ENCODE measurements around the gene BLACAT1.

The BLACAT1 gene

DNA sequence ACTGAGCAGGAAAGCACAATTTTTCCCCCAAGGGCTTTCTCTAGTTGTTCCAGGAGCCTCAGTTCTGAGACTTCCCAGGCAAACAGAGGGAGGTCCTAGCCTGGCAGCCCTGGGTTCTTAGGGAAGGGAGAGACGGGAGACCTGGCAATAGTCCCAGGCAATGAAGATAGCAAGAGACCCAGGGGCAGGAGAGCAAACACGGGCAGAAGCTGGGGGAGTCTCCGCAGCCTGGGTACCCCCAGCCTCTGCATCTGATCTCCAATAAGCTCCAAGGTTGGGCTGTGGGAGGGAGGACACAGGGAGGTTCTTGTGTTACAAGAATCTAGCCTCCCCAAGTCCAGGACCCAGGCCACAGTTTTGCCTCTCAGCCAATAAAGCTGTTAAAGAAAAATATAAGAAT is 2.4 kb downstream of the BLACAT1 start:
- DNase-seq = no peak

DNA sequence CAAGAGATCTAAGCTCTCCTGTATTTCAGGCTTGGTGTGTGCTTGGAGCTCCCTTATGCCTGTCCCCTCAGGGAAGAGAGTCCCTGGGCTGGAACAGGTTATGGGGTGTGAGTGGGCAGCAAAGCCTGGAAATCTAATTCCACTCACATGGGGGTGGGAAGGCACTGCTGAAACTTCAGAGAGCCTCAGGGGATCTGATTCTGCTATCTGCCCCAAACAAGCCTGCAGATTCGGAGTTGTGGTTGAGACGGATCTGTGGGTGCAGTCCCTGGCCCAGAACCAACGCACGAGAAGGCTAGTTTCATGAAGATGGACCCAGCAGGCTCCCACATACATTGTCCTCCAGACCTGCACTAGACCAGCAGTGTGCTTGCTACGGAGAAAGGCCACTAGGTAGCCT is 2.9 kb downstream of the BLACAT1 start:
- no peak for DNase-seq

DNA sequence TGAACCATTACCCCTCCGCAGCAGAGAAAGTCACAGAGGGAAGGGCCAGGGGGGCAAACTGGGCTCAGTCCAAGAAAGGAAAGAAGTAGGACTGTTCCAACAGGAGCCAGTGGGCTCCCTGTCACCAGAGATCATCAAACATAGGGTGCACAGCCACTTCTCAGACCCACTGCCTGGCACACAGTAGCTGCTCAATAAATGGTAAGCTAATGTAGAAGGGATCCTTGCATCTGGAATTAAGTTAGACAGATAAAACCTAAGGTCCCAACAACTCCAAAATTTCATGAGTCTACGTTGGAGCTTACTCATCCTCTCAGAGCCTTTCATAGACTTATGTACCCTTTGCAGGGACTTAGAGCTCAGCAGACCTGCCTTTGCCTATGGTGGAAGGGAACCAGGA is 3.5 kb downstream of the BLACAT1 start:
- no peak for DNase-seq

DNA sequence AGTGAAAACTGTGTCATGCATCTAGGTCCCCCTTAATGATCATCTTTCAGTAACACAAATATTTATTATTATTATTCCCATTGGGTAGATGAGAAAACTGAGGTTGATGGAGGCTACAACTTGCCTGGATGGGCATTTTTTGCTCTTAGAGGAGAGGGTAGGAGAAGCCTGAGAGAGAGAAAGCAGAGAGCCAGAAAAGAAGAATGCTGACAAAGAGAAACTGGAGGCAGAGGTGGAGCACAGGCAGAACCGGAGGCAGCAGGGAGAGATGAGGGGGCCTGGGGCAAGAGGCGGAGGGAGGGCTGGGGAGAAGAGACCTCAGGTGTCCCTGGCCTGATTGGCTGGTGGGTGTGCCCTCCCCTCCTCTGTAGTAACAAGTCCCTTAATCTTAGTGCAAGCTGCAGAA is 4.1 kb downstream of the BLACAT1 start:
- no peak for DNase-seq

DNA sequence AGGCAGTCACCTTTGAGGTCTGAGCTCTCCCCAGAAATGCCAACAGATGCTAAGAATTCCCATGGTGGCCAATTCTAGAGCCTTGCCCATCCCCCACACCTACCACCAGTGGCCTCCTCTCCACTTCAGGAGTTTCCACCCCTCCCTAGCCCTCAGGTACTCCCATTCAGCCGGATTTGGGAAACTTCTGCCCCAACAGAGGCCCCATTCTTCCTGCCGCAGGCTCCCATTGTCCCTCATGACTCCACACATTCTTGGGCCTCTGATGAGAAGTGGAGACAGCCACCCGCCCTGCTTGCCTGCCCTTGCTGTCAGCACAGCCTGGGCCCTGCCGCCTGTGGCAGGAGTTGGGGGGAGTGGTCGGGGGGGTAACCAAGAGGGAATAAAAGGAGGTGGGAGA is 4.6 kb downstream of the BLACAT1 start:
- DNase-seq = no peak

DNA sequence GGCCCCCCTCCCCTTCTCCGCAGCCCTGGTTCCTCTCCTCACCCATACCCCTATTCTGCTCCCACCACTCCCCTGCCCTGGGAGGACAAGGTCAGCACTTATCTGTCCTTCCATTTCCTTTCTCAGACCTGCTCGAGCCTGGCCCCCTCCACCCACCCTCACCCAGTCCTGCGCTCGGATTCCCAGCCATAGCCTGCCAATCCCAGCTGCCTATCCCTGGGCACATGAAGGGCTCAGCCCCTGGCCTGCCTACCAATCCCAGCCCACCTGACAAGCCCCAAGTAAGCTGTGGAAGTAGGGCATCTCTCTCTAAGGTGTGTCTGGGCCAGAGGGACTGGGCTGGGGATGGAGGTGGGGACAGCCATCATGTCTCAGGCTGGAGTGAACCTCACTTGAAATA is 5.4 kb downstream of the BLACAT1 start:
- no peak for DNase-seq

DNA sequence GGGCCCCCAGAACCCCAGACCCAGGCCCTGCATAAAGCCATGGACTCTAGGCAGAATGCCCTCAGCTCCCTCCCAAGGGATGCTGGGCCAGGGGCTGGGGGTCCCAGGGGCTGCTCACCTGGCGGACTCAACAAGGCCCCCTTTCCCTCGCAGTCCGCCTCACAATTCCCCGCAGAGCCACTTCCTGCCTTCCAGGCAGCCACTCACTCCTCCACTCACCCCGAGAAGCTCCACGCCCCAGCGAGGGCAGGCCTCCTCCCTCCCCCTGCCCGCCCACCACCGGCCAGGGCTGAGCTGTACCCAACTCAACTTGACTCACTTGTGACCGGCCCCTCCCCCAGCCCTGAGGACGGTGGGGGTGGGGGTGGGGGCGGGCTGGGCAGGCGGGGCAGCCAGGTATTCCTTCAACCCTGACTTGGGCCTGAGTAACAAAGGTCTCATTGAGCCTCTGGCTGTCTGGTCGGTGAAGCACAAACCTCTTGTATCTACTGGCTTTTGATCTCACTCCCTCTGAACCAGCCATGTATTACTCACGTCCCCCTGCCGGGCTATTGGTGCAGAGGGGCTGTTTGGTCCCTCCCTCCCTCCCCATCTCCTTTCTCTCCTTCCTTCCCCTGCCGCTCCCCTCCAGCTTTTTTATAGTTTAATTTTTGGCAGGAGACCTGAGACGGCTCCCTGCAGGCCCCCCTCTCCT is 5.9 kb downstream of the BLACAT1 start:
- no peak for DNase-seq

DNA sequence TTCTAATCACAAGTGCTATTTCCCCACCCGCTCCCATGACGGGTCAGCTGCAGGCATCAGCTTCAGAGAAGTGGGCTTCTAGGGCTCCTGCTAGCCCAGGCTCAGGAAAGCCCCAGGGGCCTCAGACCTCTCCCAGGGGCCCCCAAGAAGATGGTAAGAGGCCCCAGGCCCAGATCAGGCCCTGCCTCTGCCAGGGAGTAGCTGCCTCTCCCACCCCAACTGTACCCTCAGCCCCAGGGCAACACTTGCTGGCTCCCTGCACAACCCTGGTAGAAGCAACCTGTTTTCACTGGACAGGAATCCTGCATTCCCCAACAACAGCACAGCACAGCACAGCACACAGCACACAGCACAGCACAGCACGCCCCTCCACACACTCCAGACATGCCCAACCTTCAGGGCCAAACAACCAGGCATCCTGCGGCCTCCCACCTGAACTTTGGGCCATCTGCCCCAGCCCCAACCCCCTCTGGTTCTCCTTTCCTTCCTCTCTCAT is 6.5 kb downstream of the BLACAT1 start:
- no peak for DNase-seq

DNA sequence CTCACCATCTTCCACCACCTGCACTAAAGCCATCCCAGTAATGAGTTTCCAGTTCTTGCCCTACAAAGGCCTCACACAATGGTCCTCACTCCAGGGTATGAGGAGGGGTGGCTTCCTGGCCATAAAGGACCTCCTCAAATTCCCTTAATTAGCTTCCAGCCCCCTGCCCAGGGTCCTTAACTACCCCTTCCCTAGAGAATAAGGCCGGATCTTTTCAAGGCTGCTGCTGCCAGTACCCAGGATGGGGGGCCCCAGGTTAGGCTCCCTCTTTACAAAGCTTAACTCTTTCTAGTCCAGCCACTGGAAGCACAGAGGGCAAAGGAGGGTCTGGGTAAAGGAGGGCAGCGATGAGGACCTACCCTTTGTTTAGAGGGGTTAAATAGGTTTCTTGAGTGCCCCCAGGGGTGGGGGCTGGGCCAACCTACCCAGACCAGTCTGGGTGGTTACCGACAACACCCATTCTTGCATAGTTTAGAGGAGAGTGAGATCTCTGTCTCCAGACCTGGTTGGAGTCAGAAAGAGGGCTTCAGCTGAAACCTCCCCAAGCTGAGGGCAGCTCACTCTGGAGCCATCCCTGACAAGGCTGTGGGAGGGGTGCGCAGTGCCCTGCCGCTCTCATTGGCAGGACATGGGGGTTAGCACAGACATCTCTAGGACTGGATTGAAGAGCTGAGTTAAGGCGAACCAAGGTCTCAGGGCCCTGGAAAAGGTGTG is 7.1 kb downstream of the BLACAT1 start:
- no peak for DNase-seq

DNA sequence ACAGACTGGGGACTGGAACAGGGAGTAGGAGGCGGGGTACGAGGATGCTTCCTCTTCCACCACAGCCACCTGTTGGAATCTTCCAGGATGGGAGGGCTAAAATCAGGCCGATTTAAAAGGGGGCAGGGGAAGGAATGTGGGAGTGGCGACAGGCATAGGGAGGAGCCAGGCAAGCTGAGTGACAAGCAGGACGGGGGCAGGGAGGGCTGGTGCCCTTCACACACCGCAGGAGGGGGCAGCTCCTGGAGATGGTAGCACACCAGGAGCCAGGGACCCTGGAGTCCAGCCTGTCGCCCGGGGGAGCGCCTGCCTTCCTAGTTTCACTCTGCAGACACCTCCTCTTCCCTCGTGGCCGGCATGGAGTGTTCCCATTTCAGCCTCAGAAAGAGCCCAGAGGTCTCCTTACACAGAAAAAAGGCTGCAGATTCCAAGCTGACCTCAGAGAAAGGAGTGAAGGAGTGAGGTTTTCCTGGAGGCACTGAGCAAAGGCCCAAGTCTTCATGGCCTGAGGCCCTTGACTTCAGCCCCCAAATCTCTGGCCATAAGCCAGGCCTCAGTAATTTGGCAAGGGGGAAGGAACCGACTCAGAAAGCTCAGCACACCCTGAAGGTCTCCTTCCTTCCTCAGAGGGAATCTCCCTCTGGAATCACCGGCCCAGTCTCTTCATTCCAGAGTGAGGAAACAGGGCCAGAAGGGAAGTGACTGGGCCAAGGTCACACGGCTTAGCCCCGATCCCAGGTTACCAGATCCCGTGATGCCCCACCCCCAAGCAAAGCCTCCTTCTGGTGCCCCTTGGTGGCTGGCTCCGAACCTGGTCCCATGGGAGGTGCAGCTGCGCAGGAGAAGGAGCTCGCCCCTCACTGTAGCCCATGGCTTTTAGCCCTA is 8.1 kb downstream of the BLACAT1 start:
- DNase-seq = no peak

DNA sequence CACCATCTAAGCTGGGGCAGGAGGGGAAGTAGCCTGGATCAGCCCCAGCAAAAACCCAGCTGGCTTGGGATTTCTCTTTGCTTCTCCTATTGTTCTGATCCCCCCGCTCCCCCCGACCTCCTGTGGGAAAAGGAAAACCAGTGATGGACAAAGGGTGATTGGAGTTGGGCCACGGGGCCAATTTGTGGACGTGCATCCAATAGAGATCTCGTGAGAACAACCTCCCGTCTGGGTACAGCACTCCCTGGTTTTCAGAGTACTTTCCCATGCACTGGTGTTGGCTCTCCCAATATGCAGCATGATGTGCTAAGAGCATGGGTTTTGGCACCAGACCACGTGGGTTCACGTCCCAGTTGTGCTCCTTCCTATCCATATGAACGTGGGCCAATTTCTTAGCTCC is 9.0 kb downstream of the BLACAT1 start:
- DNase-seq = no peak

DNA sequence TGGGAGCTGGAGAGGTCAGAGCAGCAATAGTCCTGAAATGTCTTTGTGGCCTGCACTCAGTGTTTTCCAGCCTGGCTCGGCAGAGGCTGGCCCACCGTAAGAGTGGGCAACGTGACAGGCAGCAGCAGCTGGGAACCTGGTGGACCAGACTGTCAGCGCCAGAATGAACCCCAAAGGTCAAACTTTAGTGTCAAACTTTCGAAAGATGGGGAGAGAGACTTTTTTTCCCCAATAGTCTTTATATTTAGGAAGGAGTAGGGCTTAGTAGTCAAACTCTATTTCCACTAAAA is 10.3 kb downstream of the BLACAT1 start:
- no peak for DNase-seq

DNA sequence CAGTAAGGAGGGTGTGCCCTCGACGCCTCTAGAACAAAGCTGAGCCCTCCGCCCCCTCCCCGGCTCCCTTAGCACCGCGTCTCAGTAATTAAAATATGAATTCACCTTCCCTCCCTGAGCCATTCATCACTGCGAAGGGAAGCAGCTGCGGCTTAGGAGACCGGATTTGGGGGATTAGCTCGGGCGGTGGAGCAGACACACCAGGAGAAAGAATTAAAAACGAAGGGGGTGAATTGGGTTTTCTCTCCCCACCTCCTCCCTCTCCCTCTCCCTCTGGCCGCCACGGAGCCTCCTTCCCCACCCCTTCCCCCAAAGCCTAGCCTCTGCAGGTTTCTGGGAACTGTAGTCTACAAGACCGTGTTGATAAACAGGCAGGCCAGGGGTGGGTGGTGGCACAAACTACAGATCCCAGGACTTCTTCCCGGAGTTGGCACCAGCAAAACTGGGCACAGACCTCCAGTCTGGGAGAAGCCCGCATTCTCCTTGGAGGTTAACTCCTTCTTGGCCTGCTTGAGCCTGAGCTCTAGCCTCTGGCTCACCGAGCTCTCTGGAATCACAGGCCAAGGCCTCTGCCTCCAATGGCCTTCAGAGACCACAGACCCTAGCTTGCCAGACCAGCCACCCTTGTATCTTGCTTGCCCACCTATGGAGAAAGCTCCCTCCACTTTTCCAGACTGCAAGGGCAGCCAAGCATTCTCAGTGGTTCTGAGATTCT is 10.8 kb downstream of the BLACAT1 start:
- DNase-seq = no peak

DNA sequence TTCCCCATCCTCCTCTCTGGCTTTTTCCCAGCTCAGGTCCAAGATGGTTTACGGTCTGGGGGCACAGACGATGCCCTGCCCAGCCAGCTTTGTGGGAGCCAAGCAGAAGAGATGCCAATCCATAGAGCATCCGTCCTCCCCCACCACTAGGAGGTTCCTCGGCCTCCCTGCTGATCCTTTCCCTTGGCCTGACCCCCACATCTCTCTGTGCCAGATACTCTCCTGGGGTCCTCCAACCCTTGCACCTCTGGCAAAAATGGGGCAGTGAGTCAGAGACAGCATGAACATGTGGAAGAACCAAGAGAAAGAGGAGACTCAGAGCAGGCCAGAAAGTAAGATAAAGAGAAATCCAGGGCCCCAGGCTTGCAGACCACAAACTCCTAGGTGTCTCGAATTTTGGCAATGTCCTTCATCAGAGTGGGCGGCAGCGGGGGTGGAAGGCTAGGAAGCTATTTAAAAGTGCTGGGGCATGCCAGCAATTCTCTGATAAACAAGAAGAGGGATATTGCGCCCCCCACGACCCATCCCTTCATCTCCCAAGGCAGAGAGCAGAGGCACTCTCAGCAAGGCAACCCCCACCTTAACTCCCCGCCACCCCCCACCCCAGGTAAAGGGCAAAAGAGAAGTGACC is 11.4 kb downstream of the BLACAT1 start:
- no peak for DNase-seq

DNA sequence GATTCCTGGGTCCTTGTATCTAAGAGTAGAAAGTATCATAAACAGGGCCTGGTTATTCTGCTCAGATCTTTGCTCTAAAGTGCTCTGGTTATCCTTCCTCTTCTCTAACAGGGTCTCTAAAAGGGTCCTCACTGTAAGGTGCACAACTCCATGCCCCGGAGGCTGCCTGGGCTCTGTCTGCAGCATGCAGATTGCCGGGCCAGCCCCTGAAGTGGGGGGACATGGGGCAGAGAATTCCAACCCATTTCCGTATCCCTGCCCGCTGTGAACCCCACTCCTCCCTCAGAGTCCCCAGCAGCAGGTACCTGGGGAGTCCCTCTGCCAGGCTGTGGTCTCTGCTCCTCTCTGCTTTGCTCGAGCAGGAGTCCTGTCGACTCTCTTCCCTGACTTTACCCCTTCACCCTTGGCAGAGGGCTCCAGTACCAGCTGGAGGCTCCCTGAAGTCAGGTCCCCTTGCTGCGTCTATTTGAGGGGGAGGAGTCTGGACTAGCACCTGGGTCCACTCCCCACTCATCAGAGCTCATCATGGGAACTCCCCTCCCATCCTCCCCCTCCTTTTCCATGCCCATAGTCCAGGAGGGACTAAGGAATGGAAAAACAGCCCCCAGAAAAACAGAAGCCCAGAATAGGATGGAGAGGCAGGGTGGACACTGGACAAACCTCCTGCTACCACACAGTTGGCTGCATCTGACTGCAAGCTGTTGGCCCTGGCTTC is 12.1 kb downstream of the BLACAT1 start:
- no peak for DNase-seq

DNA sequence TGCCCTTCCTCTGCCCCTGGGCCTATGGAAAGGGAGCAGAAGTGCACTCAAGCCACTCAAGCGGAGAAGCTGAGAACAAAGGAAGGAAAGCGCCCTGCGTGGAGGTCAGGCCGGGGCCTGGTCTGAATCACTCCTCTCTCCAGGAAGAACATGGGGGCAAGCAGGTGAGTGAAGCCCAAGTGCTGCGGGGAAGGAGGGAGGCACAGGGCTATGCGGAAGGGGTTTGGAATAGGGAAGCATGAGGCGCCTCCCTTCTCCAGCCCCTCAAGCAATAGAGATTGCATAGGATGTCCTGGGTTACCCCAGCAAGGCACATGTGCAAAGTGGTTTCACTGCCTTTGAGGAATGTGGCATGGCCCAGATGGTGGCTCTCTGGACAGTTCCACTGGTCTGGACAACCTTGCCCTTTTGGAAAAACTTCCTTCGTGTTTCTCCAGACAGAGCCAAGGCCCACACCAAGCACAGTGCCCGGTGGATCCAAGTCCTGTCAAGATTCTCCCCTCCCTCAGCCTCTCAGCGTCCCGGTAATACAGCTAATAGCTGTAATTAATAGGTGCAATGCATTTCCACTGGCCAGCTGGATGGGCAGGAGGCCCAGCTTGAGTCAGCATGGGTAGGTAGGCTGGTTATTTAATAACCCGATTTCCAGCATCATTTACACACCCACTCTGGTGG is 13.7 kb downstream of the BLACAT1 start:
- no peak for DNase-seq

DNA sequence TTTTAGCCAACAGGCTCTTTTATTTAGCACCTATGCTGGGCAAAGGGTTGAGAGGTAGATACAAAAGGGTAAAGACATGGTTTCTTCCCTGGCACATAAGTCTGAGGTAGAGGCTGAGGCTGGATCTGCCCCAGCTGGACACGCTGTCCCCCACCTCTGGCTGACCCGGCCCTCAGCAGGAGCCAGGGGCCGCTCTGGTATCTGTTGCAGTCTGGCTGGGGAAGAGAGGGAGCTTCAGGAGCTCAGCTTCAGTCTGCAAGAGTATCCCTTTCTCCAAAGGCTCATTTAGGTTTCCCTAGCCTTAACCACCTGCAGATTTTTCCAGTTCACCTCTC is 14.2 kb downstream of the BLACAT1 start:
- no peak for DNase-seq

DNA sequence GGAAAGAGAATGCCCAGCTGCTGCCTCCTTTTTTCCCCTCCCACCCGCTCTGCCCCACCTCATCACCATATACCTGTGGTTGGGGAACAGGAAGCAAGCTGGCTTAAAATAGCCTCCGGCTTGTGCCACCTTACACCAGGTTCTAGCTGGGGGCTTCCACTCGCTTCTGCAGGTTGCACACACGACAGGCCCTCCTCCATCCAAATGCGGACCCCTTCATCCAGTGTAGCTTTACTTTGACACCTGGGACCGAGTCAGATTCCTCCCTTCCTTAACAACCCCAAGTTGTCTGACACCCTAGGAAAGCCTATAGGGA is 14.6 kb downstream of the BLACAT1 start:
- DNase-seq = no peak

DNA sequence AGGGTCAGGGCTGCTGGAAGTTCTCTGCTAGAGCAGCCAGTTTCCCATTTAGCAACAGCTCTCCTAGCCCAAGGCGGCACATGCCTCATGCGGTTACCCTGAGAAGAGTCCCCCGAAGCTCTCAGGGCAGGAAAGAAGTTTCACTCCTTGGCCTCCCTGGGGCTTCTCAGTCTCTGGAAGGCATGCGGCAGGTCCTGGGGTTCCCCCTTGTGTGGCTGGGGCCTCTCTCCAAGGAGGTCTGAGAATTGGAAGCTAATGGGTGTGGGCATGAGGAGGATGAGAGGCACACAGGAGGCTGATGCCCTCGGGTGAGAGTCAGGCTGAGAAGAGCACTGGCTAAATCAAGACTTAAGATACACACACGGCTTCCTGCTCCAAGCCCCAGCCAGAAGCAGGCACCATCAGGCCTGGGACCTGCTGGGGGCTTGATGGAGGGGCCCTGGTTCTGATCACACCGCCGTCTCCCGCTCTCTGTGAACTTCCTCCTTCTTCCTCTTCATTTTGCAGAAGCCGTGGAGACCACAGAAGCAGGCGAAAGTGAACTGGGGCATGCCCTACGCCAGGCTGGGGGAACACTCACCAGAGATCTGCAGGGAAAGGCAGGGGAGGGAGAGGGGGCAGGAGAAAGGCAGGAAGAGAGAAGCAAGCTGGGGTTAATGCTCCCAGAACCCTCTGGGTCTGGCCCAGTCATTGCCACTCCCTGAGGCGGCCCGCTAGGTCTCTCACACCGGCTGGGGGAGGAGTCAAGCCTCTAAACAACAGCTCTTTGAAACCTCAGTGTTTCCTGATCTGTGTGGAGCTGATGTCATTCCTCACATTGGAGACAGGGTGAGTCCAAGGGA is 15.1 kb downstream of the BLACAT1 start:
- DNase-seq = peak; percentile 72

DNA sequence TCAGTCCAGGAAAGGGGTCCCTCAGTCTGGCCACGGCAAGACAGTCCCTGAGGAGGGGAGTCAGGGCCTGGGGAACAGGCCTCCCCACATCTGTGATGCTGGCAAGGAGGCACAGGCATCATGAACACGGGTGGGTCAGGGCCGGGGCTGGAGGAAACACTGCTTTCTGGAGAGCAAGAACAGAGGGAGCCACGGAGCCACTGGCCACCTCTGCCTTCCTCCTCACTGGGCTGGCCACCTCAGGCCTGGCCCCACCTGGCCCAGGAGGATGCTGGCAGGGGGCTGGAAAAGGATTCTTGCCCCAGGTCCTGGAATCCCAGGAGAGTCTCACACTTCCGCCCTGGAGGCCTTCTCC is 15.7 kb downstream of the BLACAT1 start:
- DNase-seq = no peak
